Stimulated activated CD8-positive, alpha-beta memory T cell treated with anti-CD3 and anti-CD28 coated beads, Interleukin-4, amount 100 ng/mL, for 48 hours (primary cell): Measurements from ENCODE around the gene PRODH2.

Experiments
- DNase-seq: peaks from one replicate; pipeline ENCODE4 v3.0.0-alpha.2; 2020

Gene PRODH2

GRCh38 chr19:35757231-35757748 lies 55.4 kb downstream of the PRODH2 start:
- DNase-seq: peak; percentile 58

GRCh38 chr19:35756377-35757230 lies 56.0 kb downstream of the PRODH2 start, which contains the start of gene HSPB6:
TSS of gene HSPB6 (minus strand) at chr19:35757029. CDS start at chr19:35757008, 21 bp downstream.
- no peak for DNase-seq

GRCh38 chr19:35755550-35756376 lies 56.9 kb downstream of the PRODH2 start:
- DNase-seq: peak; percentile 59

- DNase-seq: no peak
These were observed 57.5 kb downstream of the PRODH2 start for GRCh38 chr19:35755131-35755549.

- DNase-seq: no peak
These were observed 58.1 kb downstream of the PRODH2 start for GRCh38 chr19:35754370-35755130.

GRCh38 chr19:35753634-35754369 lies 58.8 kb downstream of the PRODH2 start:
- no peak for DNase-seq

- DNase-seq: no peak
These were observed 59.8 kb downstream of the PRODH2 start for GRCh38 chr19:35752746-35753350.

- no peak for DNase-seq
These were observed 60.6 kb downstream of the PRODH2 start for GRCh38 chr19:35751839-35752745.

- no peak for DNase-seq
These were observed 62.5 kb downstream of the PRODH2 start for GRCh38 chr19:35750167-35750566.
